Measurements from ENCODE around the gene SPIN4. TPM values are rescaled to one million over a fixed set of nuclear protein-coding genes. Genes with fewer than 3 reads are reported as not detected.
"Not testable (repeated sequence)": the region's sequence is repeated elsewhere in the genome, so short reads cannot be mapped to it uniquely, and the experiment has no call there.

The SPIN4 gene
- polyA plus RNA-seq, 1 of the 3 experiments (the other 2 are of a cell fraction) = 2.6 TPM

DNA sequence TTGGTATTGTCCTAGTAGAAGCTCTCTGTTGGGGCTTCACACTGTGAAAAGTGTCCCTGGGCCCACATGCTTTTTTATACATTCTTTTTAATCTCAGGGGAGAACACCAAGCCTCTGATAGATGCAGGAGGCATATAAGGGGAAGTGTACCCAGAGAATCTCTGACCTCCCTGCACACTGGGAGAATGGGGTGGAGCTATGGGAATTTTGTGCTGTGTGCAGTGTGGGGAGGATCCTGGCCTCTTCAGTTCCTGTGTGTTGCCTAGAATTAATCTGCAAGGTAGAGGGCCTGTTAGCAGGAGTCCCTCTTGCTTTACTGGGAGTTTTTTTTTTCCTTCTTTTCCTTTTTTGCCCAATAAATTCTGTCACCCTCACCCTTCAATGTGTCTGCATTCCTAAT is 49.2 kb upstream of the SPIN4 start (continued):
- TF ChIP-seq FOXJ3 (CRISPR knock-in tag; IDR thresholded peaks at IDR 0.05) (no peak), FOXM1 (IDR thresholded peaks at IDR 0.05; ENCODE audit: low read depth) (no peak), JUND (IDR thresholded peaks at IDR 0.05) (no peak)

DNA sequence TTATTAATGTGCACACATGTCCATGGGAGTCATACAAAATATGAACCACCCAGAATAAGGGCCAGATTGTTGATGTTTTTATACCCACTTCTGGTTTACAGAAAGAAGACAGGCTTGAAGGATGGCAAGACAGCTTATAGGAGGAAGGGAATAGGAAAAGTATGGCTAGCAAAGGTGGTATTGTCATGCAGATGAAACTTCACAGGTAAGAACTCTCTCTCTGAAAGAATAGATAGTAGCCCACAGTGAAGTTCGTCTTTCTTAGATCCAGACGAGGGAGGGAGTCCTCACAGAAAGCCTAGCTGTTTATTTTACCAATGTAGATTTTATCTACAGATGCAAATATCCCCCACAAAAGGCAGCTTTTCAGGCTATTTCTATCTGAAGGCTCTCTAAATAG is 43.7 kb upstream of the SPIN4 start:
- Histone ChIP-seq H3K4me3 (ENCODE audit: low read depth in 2 of 2, low read length in 1 of 2) (no peak overlapping the region), H3K79me2 (ENCODE audit: insufficient read depth) (no peaks in the 10 kb centered on the region), H3K9ac (no peak overlapping the region), H3K27me3 (ENCODE audit: insufficient read depth) (no peaks in the 10 kb centered on the region), H3F3A (replicated peaks; ENCODE audit: insufficient read depth) (no peaks in the 10 kb centered on the region), H3K4me1 (ENCODE audit: control insufficient read depth in 1 of 2, insufficient read depth in 2 of 2, low read depth in 1 of 2, low read length in 1 of 2) (no peaks in the 10 kb centered on the region), H3K9me2 (no peaks in the 10 kb centered on the region), H3K27ac (ENCODE audit: low read depth in 2 of 2, low read length in 1 of 2) (no peak overlapping the region), H2AFZ (ENCODE audit: low read depth) (no peak overlapping the region), H4K20me1 (ENCODE audit: insufficient read depth) (no peaks in the 10 kb centered on the region), H3K9me3 (no peaks in the 10 kb centered on the region), H3K36me3 (replicated peaks in 1 of 2; ENCODE audit: control insufficient read depth in 1 of 2, insufficient read depth in 2 of 2, low read length in 1 of 2) (no peaks in the 10 kb centered on the region), H3K4me2 (no peak overlapping the region)
- POLR2A ChIA-PET = no interaction called here
- no peak for DNase-seq
- WGBS (ENCODE audit: low lambda C conversion rate) = 4% methylated on average over 2 of the region's 2 CpGs
- TF ChIP-seq, protein P1, sequence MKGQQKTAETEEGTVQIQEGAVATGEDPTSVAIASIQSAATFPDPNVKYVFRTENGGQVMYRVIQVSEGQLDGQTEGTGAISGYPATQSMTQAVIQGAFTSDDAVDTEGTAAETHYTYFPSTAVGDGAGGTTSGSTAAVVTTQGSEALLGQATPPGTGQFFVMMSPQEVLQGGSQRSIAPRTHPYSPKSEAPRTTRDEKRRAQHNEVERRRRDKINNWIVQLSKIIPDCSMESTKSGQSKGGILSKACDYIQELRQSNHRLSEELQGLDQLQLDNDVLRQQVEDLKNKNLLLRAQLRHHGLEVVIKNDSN (IDR thresholded peaks at IDR 0.05; ENCODE audit: borderline replicate concordance, low read depth) = no peak
- TF ChIP-seq, protein P2, sequence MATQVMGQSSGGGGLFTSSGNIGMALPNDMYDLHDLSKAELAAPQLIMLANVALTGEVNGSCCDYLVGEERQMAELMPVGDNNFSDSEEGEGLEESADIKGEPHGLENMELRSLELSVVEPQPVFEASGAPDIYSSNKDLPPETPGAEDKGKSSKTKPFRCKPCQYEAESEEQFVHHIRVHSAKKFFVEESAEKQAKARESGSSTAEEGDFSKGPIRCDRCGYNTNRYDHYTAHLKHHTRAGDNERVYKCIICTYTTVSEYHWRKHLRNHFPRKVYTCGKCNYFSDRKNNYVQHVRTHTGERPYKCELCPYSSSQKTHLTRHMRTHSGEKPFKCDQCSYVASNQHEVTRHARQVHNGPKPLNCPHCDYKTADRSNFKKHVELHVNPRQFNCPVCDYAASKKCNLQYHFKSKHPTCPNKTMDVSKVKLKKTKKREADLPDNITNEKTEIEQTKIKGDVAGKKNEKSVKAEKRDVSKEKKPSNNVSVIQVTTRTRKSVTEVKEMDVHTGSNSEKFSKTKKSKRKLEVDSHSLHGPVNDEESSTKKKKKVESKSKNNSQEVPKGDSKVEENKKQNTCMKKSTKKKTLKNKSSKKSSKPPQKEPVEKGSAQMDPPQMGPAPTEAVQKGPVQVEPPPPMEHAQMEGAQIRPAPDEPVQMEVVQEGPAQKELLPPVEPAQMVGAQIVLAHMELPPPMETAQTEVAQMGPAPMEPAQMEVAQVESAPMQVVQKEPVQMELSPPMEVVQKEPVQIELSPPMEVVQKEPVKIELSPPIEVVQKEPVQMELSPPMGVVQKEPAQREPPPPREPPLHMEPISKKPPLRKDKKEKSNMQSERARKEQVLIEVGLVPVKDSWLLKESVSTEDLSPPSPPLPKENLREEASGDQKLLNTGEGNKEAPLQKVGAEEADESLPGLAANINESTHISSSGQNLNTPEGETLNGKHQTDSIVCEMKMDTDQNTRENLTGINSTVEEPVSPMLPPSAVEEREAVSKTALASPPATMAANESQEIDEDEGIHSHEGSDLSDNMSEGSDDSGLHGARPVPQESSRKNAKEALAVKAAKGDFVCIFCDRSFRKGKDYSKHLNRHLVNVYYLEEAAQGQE (IDR thresholded peaks at IDR 0.05; ENCODE audit: low read depth, low read length) = no peak
- no peak for TF ChIP-seq MEF2A (IDR thresholded peaks at IDR 0.05; ENCODE audit: borderline replicate concordance, low read depth)
- TF ChIP-seq RCOR1 (IDR thresholded peaks at IDR 0.05; ENCODE audit: low read length) = no peak
- TF ChIP-seq POLR2AphosphoS5 (IDR thresholded peaks at IDR 0.05; ENCODE audit: low read depth, low read length) = no peak
- TF ChIP-seq, protein P3, sequence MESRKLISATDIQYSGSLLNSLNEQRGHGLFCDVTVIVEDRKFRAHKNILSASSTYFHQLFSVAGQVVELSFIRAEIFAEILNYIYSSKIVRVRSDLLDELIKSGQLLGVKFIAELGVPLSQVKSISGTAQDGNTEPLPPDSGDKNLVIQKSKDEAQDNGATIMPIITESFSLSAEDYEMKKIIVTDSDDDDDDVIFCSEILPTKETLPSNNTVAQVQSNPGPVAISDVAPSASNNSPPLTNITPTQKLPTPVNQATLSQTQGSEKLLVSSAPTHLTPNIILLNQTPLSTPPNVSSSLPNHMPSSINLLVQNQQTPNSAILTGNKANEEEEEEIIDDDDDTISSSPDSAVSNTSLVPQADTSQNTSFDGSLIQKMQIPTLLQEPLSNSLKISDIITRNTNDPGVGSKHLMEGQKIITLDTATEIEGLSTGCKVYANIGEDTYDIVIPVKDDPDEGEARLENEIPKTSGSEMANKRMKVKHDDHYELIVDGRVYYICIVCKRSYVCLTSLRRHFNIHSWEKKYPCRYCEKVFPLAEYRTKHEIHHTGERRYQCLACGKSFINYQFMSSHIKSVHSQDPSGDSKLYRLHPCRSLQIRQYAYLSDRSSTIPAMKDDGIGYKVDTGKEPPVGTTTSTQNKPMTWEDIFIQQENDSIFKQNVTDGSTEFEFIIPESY (IDR thresholded peaks at IDR 0.05; ENCODE audit: borderline replicate concordance, low read depth) = no peak
- no peak for TF ChIP-seq RXRA (IDR thresholded peaks at IDR 0.05; ENCODE audit: borderline replicate concordance, low read depth)
- TF ChIP-seq EZH2phosphoT487 (IDR thresholded peaks at IDR 0.05; ENCODE audit: borderline replicate concordance, low read depth) = no peak
- TF ChIP-seq, protein P4, sequence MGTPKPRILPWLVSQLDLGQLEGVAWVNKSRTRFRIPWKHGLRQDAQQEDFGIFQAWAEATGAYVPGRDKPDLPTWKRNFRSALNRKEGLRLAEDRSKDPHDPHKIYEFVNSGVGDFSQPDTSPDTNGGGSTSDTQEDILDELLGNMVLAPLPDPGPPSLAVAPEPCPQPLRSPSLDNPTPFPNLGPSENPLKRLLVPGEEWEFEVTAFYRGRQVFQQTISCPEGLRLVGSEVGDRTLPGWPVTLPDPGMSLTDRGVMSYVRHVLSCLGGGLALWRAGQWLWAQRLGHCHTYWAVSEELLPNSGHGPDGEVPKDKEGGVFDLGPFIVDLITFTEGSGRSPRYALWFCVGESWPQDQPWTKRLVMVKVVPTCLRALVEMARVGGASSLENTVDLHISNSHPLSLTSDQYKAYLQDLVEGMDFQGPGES (IDR thresholded peaks at IDR 0.05; ENCODE audit: low read depth, low read length) = no peak
- no peak for TF ChIP-seq CHD2 (IDR thresholded peaks at IDR 0.05; ENCODE audit: low read length, partially characterized antibody)
- CTCF ChIA-PET = interaction anchor here (0.6 kb wide), 1 partner anchor 20 kb away, joined by 3 read pairs; no protein-coding TSS in a partner anchor

DNA sequence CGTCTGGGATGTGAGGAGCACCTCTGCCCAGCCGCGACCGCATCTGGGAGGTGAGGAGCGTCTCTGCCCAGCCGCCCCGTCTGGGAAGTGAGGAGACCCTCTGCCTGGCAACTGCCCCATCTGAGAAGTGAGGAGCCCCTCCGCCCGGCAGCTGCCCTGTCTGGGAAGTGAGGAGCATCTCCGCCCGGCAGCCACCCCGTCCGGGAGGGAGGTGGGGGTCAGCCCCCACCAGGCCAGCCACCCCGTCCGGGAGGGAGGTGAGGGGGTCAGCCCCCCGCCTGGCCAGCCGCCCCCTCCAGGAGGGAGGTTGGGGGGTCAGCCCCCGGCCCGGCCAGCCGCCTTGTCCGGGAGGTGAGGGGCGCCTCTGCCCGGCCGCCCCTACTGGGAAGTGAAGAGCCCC is 42.0 kb upstream of the SPIN4 start:
- 10% methylated on average over 2 of the region's 24 CpGs for WGBS (ENCODE audit: low lambda C conversion rate)
- DNase-seq = not testable (repeated sequence)

More for the DNA sequence above, 42.0 kb upstream of the SPIN4 start:
- H3K36me3 ChIP-seq (replicated peaks in 1 of 2; ENCODE audit: control insufficient read depth in 1 of 2, insufficient read depth in 2 of 2, low read length in 1 of 2); H3K27ac ChIP-seq (ENCODE audit: low read depth in 2 of 2, low read length in 1 of 2); H3K4me3 ChIP-seq (ENCODE audit: low read depth in 2 of 2, low read length in 1 of 2); H3K27me3 ChIP-seq (ENCODE audit: insufficient read depth); POLR2A ChIA-PET; H3F3A ChIP-seq (replicated peaks; ENCODE audit: insufficient read depth); H2AFZ ChIP-seq (ENCODE audit: low read depth); CTCF ChIA-PET; H3K9me2 ChIP-seq; H3K4me1 ChIP-seq (ENCODE audit: control insufficient read depth in 1 of 2, insufficient read depth in 2 of 2, low read depth in 1 of 2, low read length in 1 of 2); H3K4me2 ChIP-seq; H4K20me1 ChIP-seq (ENCODE audit: insufficient read depth); H3K9ac ChIP-seq; H3K9me3 ChIP-seq; H3K79me2 ChIP-seq (ENCODE audit: insufficient read depth): not testable (repeated sequence)

Data from SK-N-SH (cell line).